HG03558 (cell line): ENCODE results near the gene IGFBP5.

Experiments used
- ATAC-seq: cut with Tn5 transposase; IDR thresholded peaks from one replicate; pipeline ENCODE4 v1.9.1; 2021; ENCODE audit warnings: moderate number of reproducible peaks; ENCODE audit not compliant: unreplicated experiment; ENCODE audit errors: extremely low read depth

IGFBP5 gene

GRCh38 chr2:216695401-216695821, at the start of gene IGFBP5:
IGFBP5 (minus strand) TSS chr2:216695549; CDS start chr2:216694775, 774 bp downstream.
- no peak for ATAC-seq

GRCh38 chr2:216743781-216744180, 48.4 kb upstream of the IGFBP5 start:
- ATAC-seq: no peak

GRCh38 chr2:216742411-216742810, 47.1 kb upstream of the IGFBP5 start:
- no peak for ATAC-seq

GRCh38 chr2:216741223-216741593, 45.9 kb upstream of the IGFBP5 start:
- ATAC-seq: no peak

GRCh38 chr2:216740557-216741222, 45.3 kb upstream of the IGFBP5 start:
- ATAC-seq: no peak

- ATAC-seq: no peak
These were observed 43.7 kb upstream of the IGFBP5 start for GRCh38 chr2:216739035-216739434.

- no peak for ATAC-seq
These were observed 42.3 kb upstream of the IGFBP5 start for GRCh38 chr2:216737676-216738075.

- no peak for ATAC-seq
These were observed 41.0 kb upstream of the IGFBP5 start for GRCh38 chr2:216736326-216736725.

- no peak for ATAC-seq
These were observed 40.3 kb upstream of the IGFBP5 start for GRCh38 chr2:216735668-216736067.

GRCh38 chr2:216735086-216735485, 39.7 kb upstream of the IGFBP5 start:
- ATAC-seq: no peak

GRCh38 chr2:216733046-216733445, 37.7 kb upstream of the IGFBP5 start:
- no peak for ATAC-seq

- ATAC-seq: no peak
These were observed 37.0 kb upstream of the IGFBP5 start for GRCh38 chr2:216732334-216732733.

- no peak for ATAC-seq
These were observed 36.1 kb upstream of the IGFBP5 start for GRCh38 chr2:216731465-216731864.

GRCh38 chr2:216730871-216731270, 35.5 kb upstream of the IGFBP5 start:
- ATAC-seq: no peak

- no peak for ATAC-seq
These were observed 32.2 kb upstream of the IGFBP5 start for GRCh38 chr2:216727346-216728122.

GRCh38 chr2:216724190-216724589, 28.8 kb upstream of the IGFBP5 start:
- no peak for ATAC-seq

GRCh38 chr2:216721141-216721540, 25.8 kb upstream of the IGFBP5 start:
- ATAC-seq: no peak

- ATAC-seq: no peak
These were observed 25.4 kb upstream of the IGFBP5 start for GRCh38 chr2:216720722-216721121.

- ATAC-seq: no peak
These were observed 22.7 kb upstream of the IGFBP5 start for GRCh38 chr2:216717907-216718615.

GRCh38 chr2:216717491-216717901, 22.1 kb upstream of the IGFBP5 start:
- no peak for ATAC-seq

- ATAC-seq: no peak
These were observed 20.8 kb upstream of the IGFBP5 start for GRCh38 chr2:216716109-216716508.
